ENCODE results near the gene DYNLRB1.

DYNLRB1 gene

DNA sequence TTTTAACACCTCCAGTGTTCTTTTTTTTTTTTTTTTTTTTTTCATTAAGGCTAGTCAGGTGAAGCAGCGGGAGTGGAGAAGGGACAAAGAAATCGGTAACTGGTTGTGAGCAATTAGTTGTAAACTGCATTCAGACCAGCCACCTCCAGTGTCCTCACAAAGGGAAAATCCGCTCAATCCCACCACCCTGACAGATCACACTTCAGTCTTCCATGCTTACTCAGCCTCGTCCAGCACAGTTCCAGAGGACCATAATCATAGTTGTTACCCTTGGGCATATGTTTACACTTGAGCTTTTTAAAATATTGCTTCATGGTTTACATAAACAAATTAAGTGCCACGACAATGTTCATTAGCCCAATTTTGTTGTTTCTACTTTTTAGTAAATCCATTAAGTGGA lies 10.2 kb downstream of the DYNLRB1 start:
- TF ChIP-seq, protein P1, sequence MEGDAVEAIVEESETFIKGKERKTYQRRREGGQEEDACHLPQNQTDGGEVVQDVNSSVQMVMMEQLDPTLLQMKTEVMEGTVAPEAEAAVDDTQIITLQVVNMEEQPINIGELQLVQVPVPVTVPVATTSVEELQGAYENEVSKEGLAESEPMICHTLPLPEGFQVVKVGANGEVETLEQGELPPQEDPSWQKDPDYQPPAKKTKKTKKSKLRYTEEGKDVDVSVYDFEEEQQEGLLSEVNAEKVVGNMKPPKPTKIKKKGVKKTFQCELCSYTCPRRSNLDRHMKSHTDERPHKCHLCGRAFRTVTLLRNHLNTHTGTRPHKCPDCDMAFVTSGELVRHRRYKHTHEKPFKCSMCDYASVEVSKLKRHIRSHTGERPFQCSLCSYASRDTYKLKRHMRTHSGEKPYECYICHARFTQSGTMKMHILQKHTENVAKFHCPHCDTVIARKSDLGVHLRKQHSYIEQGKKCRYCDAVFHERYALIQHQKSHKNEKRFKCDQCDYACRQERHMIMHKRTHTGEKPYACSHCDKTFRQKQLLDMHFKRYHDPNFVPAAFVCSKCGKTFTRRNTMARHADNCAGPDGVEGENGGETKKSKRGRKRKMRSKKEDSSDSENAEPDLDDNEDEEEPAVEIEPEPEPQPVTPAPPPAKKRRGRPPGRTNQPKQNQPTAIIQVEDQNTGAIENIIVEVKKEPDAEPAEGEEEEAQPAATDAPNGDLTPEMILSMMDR (conservative IDR thresholded peaks at IDR 0.05) = no peak
- peak overlapping the region; percentile 94 for H3K27ac ChIP-seq

- H3K27ac ChIP-seq = peak overlapping the region; percentile 94
- TF ChIP-seq, protein P1 (conservative IDR thresholded peaks at IDR 0.05) = no peak
These were observed 10.8 kb downstream of the DYNLRB1 start for GRCh38 chr20:34527016-34527415.

DNA sequence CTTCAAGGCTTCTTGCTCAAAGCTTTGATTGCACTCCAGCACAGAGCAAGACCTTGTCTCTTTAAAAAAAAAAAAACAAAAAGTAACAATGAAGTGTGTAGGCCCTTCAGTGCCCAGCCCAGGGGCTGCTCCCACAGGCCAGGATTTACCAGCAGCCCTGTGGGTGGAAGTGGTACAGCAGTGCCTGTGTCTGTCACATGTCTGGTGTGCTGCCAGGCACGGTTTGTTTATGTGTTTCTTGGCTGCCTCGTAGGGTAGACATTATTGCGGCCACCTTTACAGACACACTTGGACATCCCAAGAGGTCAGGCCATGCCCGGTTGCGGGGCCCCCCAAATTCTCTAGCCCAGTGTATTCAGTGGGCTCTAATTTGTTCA lies 12.7 kb downstream of the DYNLRB1 start:
- TF ChIP-seq, protein P1 (conservative IDR thresholded peaks at IDR 0.05) = no peak; the same call in 1 of the 2 replicates
- H3K27ac ChIP-seq = peak overlapping the region; percentile 94

DNA sequence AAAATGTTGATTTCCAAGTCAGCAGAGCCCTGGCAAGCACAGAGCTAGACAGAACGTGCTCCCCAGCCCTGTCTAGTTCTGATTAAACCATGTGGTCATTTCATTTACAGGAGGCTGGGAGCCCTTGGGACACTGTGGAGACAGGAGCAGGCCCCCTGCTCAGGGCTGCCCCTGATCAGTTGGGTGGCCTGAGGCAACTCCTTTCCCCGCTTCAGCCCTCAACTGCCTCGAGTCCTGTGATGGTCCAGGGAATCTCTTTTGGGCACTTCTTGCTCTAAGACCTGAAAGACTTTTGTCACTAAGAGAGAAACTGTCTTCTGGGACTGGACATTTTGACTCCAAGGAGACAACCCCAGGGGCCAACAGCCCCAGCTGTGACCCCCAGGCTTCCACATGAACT lies 13.5 kb downstream of the DYNLRB1 start:
- H3K27ac ChIP-seq = peak overlapping the region; percentile 94; the same call in 1 of the 2 replicates
- TF ChIP-seq, protein P1 (conservative IDR thresholded peaks at IDR 0.05) = no peak

GRCh38 chr20:34530342-34530741 lies 14.1 kb downstream of the DYNLRB1 start:
- TF ChIP-seq, protein P1 (conservative IDR thresholded peaks at IDR 0.05) = no peak
- H3K27ac ChIP-seq = peak overlapping the region; percentile 94; the same call in 1 of the 2 replicates

DNA sequence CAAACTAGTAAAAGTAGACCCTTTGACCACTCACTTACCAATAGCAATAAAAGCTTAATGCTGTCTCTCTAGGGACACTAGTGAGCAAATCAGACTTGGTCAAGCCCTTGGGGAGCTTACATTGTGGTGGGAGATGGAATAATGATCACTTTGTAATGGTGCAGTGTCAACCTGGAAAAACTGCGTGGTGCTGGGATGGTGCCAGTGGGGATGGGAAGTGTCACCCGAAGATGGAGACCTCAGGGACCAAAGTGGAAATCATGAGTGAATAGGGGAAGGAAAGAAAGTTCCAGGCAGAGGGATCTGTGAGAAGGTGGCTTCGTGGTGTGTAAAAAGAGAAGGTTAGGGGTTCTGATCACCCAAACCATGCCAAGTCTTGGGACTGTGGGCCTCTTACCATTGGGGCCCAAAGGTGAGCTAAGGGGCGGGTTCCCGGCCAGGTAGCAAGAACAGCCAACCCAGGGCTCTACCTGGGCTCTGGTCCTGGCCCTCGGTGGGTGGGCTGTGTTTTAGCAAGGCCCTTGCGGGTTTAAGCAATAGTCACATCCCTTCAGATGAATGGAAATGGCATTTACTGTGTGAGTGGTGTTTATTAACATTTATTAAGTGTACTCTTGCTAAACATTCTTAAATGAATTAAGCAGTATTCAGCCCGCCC lies 15.5 kb downstream of the DYNLRB1 start:
- peak overlapping the region; percentile 67; the same call in 1 of the 2 replicates for H3K27ac ChIP-seq
- TF ChIP-seq, protein P1 (conservative IDR thresholded peaks at IDR 0.05) = no peak

DNA sequence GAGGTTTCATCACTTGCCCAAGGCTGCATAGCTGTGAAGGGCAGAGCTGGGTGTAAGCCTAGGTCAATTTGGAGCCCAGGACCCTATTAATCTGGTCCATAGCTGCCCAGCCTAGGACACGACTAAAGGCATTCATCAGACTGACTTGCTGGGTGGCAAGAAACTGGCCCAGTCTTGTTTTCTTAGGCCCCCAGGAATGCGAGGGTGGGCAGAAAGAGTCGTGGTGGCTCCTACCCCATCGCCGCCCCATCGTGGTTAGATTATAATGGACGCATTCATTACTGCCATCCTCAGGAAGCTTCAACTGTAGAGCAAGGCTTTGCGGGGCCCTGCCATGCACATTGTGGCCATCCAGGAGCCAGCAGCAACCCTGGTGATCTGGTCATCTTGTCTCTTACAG lies 16.1 kb downstream of the DYNLRB1 start:
- H3K27ac ChIP-seq = peak overlapping the region; percentile 67
- TF ChIP-seq, protein P1 (conservative IDR thresholded peaks at IDR 0.05) = no peak

All from VCaP (cell line).